GM18867 (cell line): ENCODE data around the gene DBNDD2.

Experiments
- ATAC-seq: cut with Tn5 transposase; IDR thresholded peaks from one replicate; pipeline ENCODE4 v1.9.1; 2021; ENCODE audit warnings: mild to moderate bottlenecking, moderate library complexity; ENCODE audit not compliant: unreplicated experiment

DBNDD2 gene

GRCh38 chr20:45448270-45448669 lies 40.2 kb downstream of the DBNDD2 start:
- no peak for ATAC-seq

GRCh38 chr20:45449528-45449927 lies 41.4 kb downstream of the DBNDD2 start:
- ATAC-seq: no peak

- ATAC-seq: no peak
Observed at GRCh38 chr20:45450097-45450818, 42.2 kb downstream of the DBNDD2 start.

- no peak for ATAC-seq
Observed at GRCh38 chr20:45452238-45452637, 44.1 kb downstream of the DBNDD2 start.

GRCh38 chr20:45452772-45453691 lies 44.9 kb downstream of the DBNDD2 start:
- no peak for ATAC-seq

- ATAC-seq: no peak
Observed at GRCh38 chr20:45456632-45457031, 48.5 kb downstream of the DBNDD2 start.

- no peak for ATAC-seq
Observed at GRCh38 chr20:45459606-45460005, 51.5 kb downstream of the DBNDD2 start.
